ENCODE results near the gene UBE2U.

GRCh38 chr1:64212031-64212430 is 8.6 kb downstream of the UBE2U start:
- TF ChIP-seq EZH2 (IDR thresholded peaks at IDR 0.05; ENCODE audit: insufficient read depth, poor library complexity, severe bottlenecking) (no peak), EZH2phosphoT487 (IDR thresholded peaks at IDR 0.05; ENCODE audit: insufficient read depth, low read depth) (no peak)

Measured in GM23248 (cell line).